WTC11 (cell line): Measurements from ENCODE around the gene BRI3. TPM values are rescaled to one million over a fixed set of nuclear protein-coding genes. Genes with fewer than 3 reads are reported as not detected.

Experiments
- ATAC-seq: fragments of 200-7000 bp; cut with Tn5 transposase; 2 replicates; pipeline ENCODE4 v1.10.0; 2021; ENCODE audit warnings: mild to moderate bottlenecking, moderate library complexity
- CTCF ChIA-PET: fragments of 300-600 bp; sonication (Branson Sonifier 250); formaldehyde crosslinking; loops from one replicate; lab custom pipeline; 2021; ENCODE audit warnings: antibody characterized with exemption; lab: Charles Lee
- POLR2A ChIA-PET: fragments of 350-600 bp; sonication (Branson Sonifier 250); formaldehyde crosslinking; loops from one replicate; lab custom pipeline; 2021; ENCODE audit warnings: antibody characterized with exemption; lab: Charles Lee
- DNase-seq: peaks from one replicate; pipeline ENCODE4 v3.0.0; 2021; ENCODE audit warnings: low spot score
- H3K27ac Mint-ChIP-seq: 2 replicates; pipeline ENCODE4 v1.8.0; 2021; ENCODE audit warnings: mixed read lengths
- H3K27me3 Mint-ChIP-seq: 2 replicates; pipeline ENCODE4 v1.8.0; 2021; ENCODE audit warnings: low read depth, mild to moderate bottlenecking, moderate library complexity, mixed read lengths
- H3K36me3 Mint-ChIP-seq: 2 replicates; pipeline ENCODE4 v1.8.0; 2021; ENCODE audit warnings: mixed read lengths
- H3K4me1 Mint-ChIP-seq: 2 replicates; pipeline ENCODE4 v1.8.0; 2022; ENCODE audit warnings: mixed read lengths
- H3K4me3 Mint-ChIP-seq: 2 replicates; pipeline ENCODE4 v1.8.0; 2021; ENCODE audit warnings: mild to moderate bottlenecking, moderate library complexity, mixed read lengths
- H3K9me3 Mint-ChIP-seq: 2 replicates; pipeline ENCODE4 v1.8.0; 2021; ENCODE audit warnings: mixed read lengths
- CREM ChIP-seq: sonication (generic); formaldehyde crosslinking; IDR thresholded peaks from 2 replicates; pipeline ENCODE4 v1.8.1; 2022; ENCODE audit warnings: mild to moderate bottlenecking, missing genetic modification reagents, moderate library complexity
- GRHL2 ChIP-seq: fragments of 250-450 bp; sonication (Bioruptor Pico); IDR thresholded peaks from 2 replicates; pipeline ENCODE4 v1.8.0; 2022; ENCODE audit warnings: mild to moderate bottlenecking, moderate library complexity; ENCODE audit not compliant: insufficient replicate concordance, severe bottlenecking
- GTF2I ChIP-seq: fragments of 250-450 bp; sonication (Bioruptor Pico); conservative IDR thresholded peaks from 2 replicates; pipeline ENCODE4 v1.4.0; 2021; ENCODE audit warnings: mild to moderate bottlenecking
- NFATC4 ChIP-seq: fragments of 250-450 bp; sonication (Bioruptor Pico); IDR thresholded peaks from 2 replicates; pipeline ENCODE4 v1.9.0; 2021; ENCODE audit warnings: mild to moderate bottlenecking
- OVOL2 ChIP-seq: fragments of 250-450 bp; sonication (Bioruptor Pico); IDR thresholded peaks from 2 replicates; pipeline ENCODE4 v1.9.0; 2021; ENCODE audit warnings: mild to moderate bottlenecking, borderline replicate concordance
- TEAD4 ChIP-seq: sonication (generic); formaldehyde crosslinking; IDR thresholded peaks from 2 replicates; pipeline ENCODE4 v1.8.0; 2022; ENCODE audit warnings: mild to moderate bottlenecking, missing genetic modification reagents
- ZNF281 ChIP-seq: sonication (generic); formaldehyde crosslinking; IDR thresholded peaks from 2 replicates; pipeline ENCODE4 v1.8.0; 2023; ENCODE audit warnings: mild to moderate bottlenecking, missing genetic modification reagents
- ZNF317 ChIP-seq: sonication (generic); formaldehyde crosslinking; IDR thresholded peaks from 2 replicates; pipeline ENCODE4 v1.8.1; 2023; ENCODE audit warnings: low read depth, mild to moderate bottlenecking, moderate library complexity, missing genetic modification reagents, borderline replicate concordance
- ZNF425 ChIP-seq: fragments of 250-450 bp; sonication (Bioruptor Pico); conservative IDR thresholded peaks from 2 replicates; pipeline ENCODE4 v1.9.0; 2021; ENCODE audit warnings: mild to moderate bottlenecking
- ZNF532 ChIP-seq: fragments of 250-450 bp; sonication (Bioruptor Pico); IDR thresholded peaks from 2 replicates; pipeline ENCODE4 v1.9.0; 2021; ENCODE audit warnings: mild to moderate bottlenecking, borderline replicate concordance
- ZSCAN18 ChIP-seq: fragments of 250-450 bp; sonication (Bioruptor Pico); IDR thresholded peaks from 2 replicates; pipeline ENCODE4 v2.1.2; 2022; ENCODE audit warnings: mild to moderate bottlenecking, moderate library complexity
- total RNA-seq: library from RNA; stranded (reverse); gene quantifications from 3 replicates; pipeline ENCODE4 v1.2.3, GENCODE V29; 2021

Gene BRI3
- total RNA-seq, 1 experiment from 2014 or later = 112 TPM

- Mint-ChIP-seq H3K36me3 (peaks cover 5% of the 10 kb centered on the region; the same call in 1 of the 2 replicates), H3K4me3 (peak overlapping the region; percentile 90), H3K9me3 (no peaks in the 10 kb centered on the region), H3K27me3 (no peaks in the 10 kb centered on the region; the same call in 1 of the 2 replicates), H3K4me1 (peaks cover 36% of the 10 kb centered on the region), H3K27ac (peak overlapping the region; percentile 82)
- ATAC-seq (peak; percentile 1; the same call in 1 of the 2 replicates), DNase-seq (no peak)
- CTCF ChIA-PET = interaction anchor here (0.6 kb wide), 1 partner anchor 119 kb away, joined by 4 read pairs; the partner anchor contains the start of gene BAIAP2L1
- no peak for TF ChIP-seq ZNF317
- no peak for TF ChIP-seq NFATC4 (CRISPR knock-in tag)
- POLR2A ChIA-PET = no interaction called here
Observed at GRCh38 chr7:98281757-98282606, 496 bp downstream of the BRI3 start.

GRCh38 chr7:98282703-98283102 is 1.2 kb downstream of the BRI3 start:
- ChIA-PET CTCF (no interaction called here), POLR2A (no interaction called here)
- peak overlapping the region; percentile 82 for H3K27ac Mint-ChIP-seq
- H3K4me3 Mint-ChIP-seq = peak overlapping the region; percentile 90
- H3K27me3 Mint-ChIP-seq = no peaks in the 10 kb centered on the region; the same call in 1 of the 2 replicates
- TF ChIP-seq ZNF532 (CRISPR knock-in tag) (no peak), GRHL2 (no peak), TEAD4 (CRISPR knock-in tag) (no peak), ZNF281 (CRISPR knock-in tag) (no peak), ZNF425 (CRISPR knock-in tag) (no peak), CREM (CRISPR knock-in tag) (no peak), ZSCAN18 (no peak), OVOL2 (CRISPR knock-in tag) (no peak), GTF2I (CRISPR knock-in tag) (no peak)
- H3K4me1 Mint-ChIP-seq = peaks cover 41% of the 10 kb centered on the region
- ATAC-seq (no peak), DNase-seq (no peak)
- no peaks in the 10 kb centered on the region for H3K9me3 Mint-ChIP-seq
- peaks cover 5% of the 10 kb centered on the region; the same call in 1 of the 2 replicates for H3K36me3 Mint-ChIP-seq
